WTC11 (cell line): Measurements from ENCODE around the gene RARA. TPM values are rescaled to one million over a fixed set of nuclear protein-coding genes. Genes with fewer than 3 reads are reported as not detected.

Experiments used
- ATAC-seq: fragments of 200-7000 bp; cut with Tn5 transposase; 2 replicates; pipeline ENCODE4 v1.10.0; 2021; ENCODE audit warnings: mild to moderate bottlenecking, moderate library complexity
- CTCF ChIA-PET: fragments of 300-600 bp; sonication (Branson Sonifier 250); formaldehyde crosslinking; loops from one replicate; lab custom pipeline; 2021; ENCODE audit warnings: antibody characterized with exemption; lab: Charles Lee
- POLR2A ChIA-PET: fragments of 350-600 bp; sonication (Branson Sonifier 250); formaldehyde crosslinking; loops from one replicate; lab custom pipeline; 2021; ENCODE audit warnings: antibody characterized with exemption; lab: Charles Lee
- DNase-seq: peaks from one replicate; pipeline ENCODE4 v3.0.0; 2021; ENCODE audit warnings: low spot score
- H3K27ac Mint-ChIP-seq: 2 replicates; pipeline ENCODE4 v1.8.0; 2021; ENCODE audit warnings: mixed read lengths
- H3K27me3 Mint-ChIP-seq: 2 replicates; pipeline ENCODE4 v1.8.0; 2021; ENCODE audit warnings: low read depth, mild to moderate bottlenecking, moderate library complexity, mixed read lengths
- H3K36me3 Mint-ChIP-seq: 2 replicates; pipeline ENCODE4 v1.8.0; 2021; ENCODE audit warnings: mixed read lengths
- H3K4me1 Mint-ChIP-seq: 2 replicates; pipeline ENCODE4 v1.8.0; 2022; ENCODE audit warnings: mixed read lengths
- H3K4me3 Mint-ChIP-seq: 2 replicates; pipeline ENCODE4 v1.8.0; 2021; ENCODE audit warnings: mild to moderate bottlenecking, moderate library complexity, mixed read lengths
- H3K9me3 Mint-ChIP-seq: 2 replicates; pipeline ENCODE4 v1.8.0; 2021; ENCODE audit warnings: mixed read lengths
- ARID4B ChIP-seq: sonication (generic); formaldehyde crosslinking; IDR thresholded peaks from 2 replicates; pipeline ENCODE4 v1.8.0; 2023; ENCODE audit warnings: missing genetic modification reagents, mild to moderate bottlenecking, borderline replicate concordance
- ATF3 ChIP-seq: sonication (generic); formaldehyde crosslinking; conservative IDR thresholded peaks from 2 replicates; pipeline ENCODE4 v1.8.1; 2022; ENCODE audit warnings: mild to moderate bottlenecking, missing genetic modification reagents
- CDX4 ChIP-seq: fragments of 250-450 bp; sonication (Bioruptor Pico); IDR thresholded peaks from 2 replicates; pipeline ENCODE4 v1.9.0; 2021; ENCODE audit warnings: moderate library complexity, mild to moderate bottlenecking, inconsistent platforms, borderline replicate concordance
- FOXJ3 ChIP-seq: sonication (generic); formaldehyde crosslinking; IDR thresholded peaks from 2 replicates; pipeline ENCODE4 v1.9.0; 2021; ENCODE audit warnings: missing genetic modification reagents, mild to moderate bottlenecking, borderline replicate concordance
- NR1H2 ChIP-seq: sonication (generic); formaldehyde crosslinking; IDR thresholded peaks from 2 replicates; pipeline ENCODE4 v1.9.0; 2021; ENCODE audit warnings: mild to moderate bottlenecking, moderate library complexity, missing genetic modification reagents
- NR2C2 ChIP-seq: sonication (generic); formaldehyde crosslinking; IDR thresholded peaks from 2 replicates; pipeline ENCODE4 v1.8.0; 2022; ENCODE audit warnings: mild to moderate bottlenecking, missing genetic modification reagents
- NR3C1 ChIP-seq: sonication (generic); formaldehyde crosslinking; conservative IDR thresholded peaks from 2 replicates; pipeline ENCODE4 v1.8.1; 2023; ENCODE audit warnings: low read depth, mild to moderate bottlenecking, missing genetic modification reagents
- RELA ChIP-seq: sonication (generic); formaldehyde crosslinking; IDR thresholded peaks from 2 replicates; pipeline ENCODE4 v1.8.1; 2022; ENCODE audit warnings: missing genetic modification reagents, mild to moderate bottlenecking, borderline replicate concordance
- RORB ChIP-seq: fragments of 250-450 bp; sonication (Bioruptor Pico); IDR thresholded peaks from 2 replicates; pipeline ENCODE4 v1.9.0; 2021; ENCODE audit warnings: mild to moderate bottlenecking
- SMAD3 ChIP-seq: sonication (generic); formaldehyde crosslinking; IDR thresholded peaks from 2 replicates; pipeline ENCODE4 v1.8.0; 2022; ENCODE audit warnings: missing genetic modification reagents, mild to moderate bottlenecking, borderline replicate concordance
- SMAD4 ChIP-seq: sonication (generic); formaldehyde crosslinking; IDR thresholded peaks from 2 replicates; pipeline ENCODE4 v1.8.0; 2022; ENCODE audit warnings: mild to moderate bottlenecking, missing genetic modification reagents
- SOX15 ChIP-seq: fragments of 250-450 bp; sonication (Bioruptor Pico); IDR thresholded peaks from 2 replicates; pipeline ENCODE4 v1.9.0; 2021; ENCODE audit warnings: mild to moderate bottlenecking
- TEAD1 ChIP-seq: sonication (generic); formaldehyde crosslinking; IDR thresholded peaks from 2 replicates; pipeline ENCODE4 v1.8.0; 2022; ENCODE audit warnings: mild to moderate bottlenecking, missing genetic modification reagents
- TEAD4 ChIP-seq: sonication (generic); formaldehyde crosslinking; IDR thresholded peaks from 2 replicates; pipeline ENCODE4 v1.8.0; 2022; ENCODE audit warnings: mild to moderate bottlenecking, missing genetic modification reagents
- total RNA-seq: library from RNA; stranded (reverse); gene quantifications from 3 replicates; pipeline ENCODE4 v1.2.3, GENCODE V29; 2021
- TF ChIP-seq, protein P1 (sequence below): fragments of 250-450 bp; sonication (Bioruptor Pico); IDR thresholded peaks from 2 replicates; pipeline ENCODE4 v1.8.0; 2021; ENCODE audit warnings: mild to moderate bottlenecking
- TF ChIP-seq, protein P2 (sequence below): sonication (generic); formaldehyde crosslinking; IDR thresholded peaks from 2 replicates; pipeline ENCODE4 v1.8.1; 2023; ENCODE audit warnings: mild to moderate bottlenecking, missing genetic modification reagents, borderline replicate concordance

RARA gene
- total RNA-seq, 1 experiment from 2014 or later, result 20.7 TPM

DNA sequence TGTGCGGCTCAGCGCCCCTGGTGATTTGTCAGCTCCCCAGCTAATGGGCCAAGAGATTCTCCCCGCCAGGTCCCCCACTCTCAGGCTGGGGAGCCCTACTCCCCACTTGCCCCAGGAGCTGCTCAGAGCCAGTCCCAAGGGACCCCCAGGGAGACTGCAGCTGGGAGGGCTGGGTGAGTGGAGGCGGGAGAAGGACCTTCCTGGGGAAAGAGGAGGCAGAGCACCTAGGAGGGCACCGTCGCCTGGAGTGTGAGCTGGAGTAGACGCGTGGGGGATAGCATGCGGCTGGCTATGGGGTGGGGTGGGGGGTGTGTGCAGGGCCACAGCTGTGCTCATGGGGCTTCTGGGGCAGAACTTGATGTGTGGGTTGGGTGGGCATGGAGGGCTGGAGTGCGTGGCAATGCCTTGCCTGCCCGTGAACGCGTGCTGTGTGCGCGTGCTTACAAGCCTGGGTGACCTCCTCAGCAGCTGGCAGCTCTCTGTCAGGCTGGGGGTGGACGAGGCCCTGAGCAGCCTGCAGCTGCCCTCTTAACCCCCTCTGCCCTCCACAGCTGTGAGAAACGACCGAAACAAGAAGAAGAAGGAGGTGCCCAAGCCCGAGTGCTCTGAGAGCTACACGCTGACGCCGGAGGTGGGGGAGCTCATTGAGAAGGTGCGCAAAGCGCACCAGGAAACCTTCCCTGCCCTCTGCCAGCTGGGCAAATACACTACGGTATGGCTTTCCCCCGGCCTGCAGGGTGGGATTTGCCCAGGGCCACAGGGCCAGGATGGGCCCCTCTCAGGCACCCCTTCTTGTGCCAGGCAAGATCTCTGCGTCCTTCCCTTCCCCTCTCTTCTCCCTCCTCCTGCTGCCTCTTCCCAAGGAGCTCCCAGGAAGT, 42.6 kb downstream of the RARA start:
- Mint-ChIP-seq H3K27me3 (peaks cover 27% of the 10 kb centered on the region), H3K4me3 (no peak overlapping the region), H3K36me3 (peaks cover 18% of the 10 kb centered on the region), H3K27ac (no peak overlapping the region), H3K4me1 (peaks cover 75% of the 10 kb centered on the region), H3K9me3 (no peaks in the 10 kb centered on the region)
- CTCF ChIA-PET, result interaction anchor here (1.0 to 6.2 kb wide), 13 partner anchors 11 to 268 kb away, joined by 3 to 259 read pairs (median 6); partner anchors contain the start of genes CDC6, GJD3, RARA and WIPF2
- TF ChIP-seq TEAD4, result no peak
- POLR2A ChIA-PET, result interaction anchor here (0.6 to 1.1 kb wide), 2 partner anchors 29 to 49 kb away, joined by 3 read pairs; no protein-coding TSS in a partner anchor
- DNase-seq (no peak), ATAC-seq (no peak)

DNA sequence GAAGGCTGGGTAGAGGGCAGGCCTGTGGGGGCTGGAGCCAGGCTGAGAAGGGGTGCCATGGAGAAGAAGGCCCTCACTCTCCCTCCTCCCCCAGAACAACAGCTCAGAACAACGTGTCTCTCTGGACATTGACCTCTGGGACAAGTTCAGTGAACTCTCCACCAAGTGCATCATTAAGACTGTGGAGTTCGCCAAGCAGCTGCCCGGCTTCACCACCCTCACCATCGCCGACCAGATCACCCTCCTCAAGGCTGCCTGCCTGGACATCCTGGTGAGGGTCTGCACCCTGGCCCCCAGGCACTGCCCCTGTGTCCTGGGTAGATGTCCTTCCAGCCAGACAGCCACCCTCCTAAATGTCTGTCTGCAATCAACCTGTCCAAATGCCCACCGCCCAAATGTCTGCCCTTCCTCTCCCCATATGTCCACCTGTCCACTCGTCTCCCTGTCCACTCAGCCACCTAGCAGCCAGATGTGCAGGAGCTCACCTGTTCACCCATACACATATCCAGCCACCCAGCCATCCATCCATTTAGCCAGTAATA, 43.3 kb downstream of the RARA start:
- peaks cover 18% of the 10 kb centered on the region for H3K36me3 Mint-ChIP-seq
- ATAC-seq (no peak), DNase-seq (no peak)
- POLR2A ChIA-PET, result no interaction called here
- TF ChIP-seq TEAD4, result no peak
- no peak for TF ChIP-seq RELA
- no peak for TF ChIP-seq TEAD1
- no peak for TF ChIP-seq SMAD3 (CRISPR knock-in tag)
- TF ChIP-seq, protein P1, sequence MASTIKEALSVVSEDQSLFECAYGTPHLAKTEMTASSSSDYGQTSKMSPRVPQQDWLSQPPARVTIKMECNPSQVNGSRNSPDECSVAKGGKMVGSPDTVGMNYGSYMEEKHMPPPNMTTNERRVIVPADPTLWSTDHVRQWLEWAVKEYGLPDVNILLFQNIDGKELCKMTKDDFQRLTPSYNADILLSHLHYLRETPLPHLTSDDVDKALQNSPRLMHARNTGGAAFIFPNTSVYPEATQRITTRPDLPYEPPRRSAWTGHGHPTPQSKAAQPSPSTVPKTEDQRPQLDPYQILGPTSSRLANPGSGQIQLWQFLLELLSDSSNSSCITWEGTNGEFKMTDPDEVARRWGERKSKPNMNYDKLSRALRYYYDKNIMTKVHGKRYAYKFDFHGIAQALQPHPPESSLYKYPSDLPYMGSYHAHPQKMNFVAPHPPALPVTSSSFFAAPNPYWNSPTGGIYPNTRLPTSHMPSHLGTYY (CRISPR knock-in tag), result no peak
- no peak for TF ChIP-seq NR2C2 (CRISPR knock-in tag)
- TF ChIP-seq ARID4B (CRISPR knock-in tag), result no peak
- TF ChIP-seq RORB (CRISPR knock-in tag), result no peak
- no peak for TF ChIP-seq SMAD4
- no peak for TF ChIP-seq SOX15
- TF ChIP-seq, protein P2, sequence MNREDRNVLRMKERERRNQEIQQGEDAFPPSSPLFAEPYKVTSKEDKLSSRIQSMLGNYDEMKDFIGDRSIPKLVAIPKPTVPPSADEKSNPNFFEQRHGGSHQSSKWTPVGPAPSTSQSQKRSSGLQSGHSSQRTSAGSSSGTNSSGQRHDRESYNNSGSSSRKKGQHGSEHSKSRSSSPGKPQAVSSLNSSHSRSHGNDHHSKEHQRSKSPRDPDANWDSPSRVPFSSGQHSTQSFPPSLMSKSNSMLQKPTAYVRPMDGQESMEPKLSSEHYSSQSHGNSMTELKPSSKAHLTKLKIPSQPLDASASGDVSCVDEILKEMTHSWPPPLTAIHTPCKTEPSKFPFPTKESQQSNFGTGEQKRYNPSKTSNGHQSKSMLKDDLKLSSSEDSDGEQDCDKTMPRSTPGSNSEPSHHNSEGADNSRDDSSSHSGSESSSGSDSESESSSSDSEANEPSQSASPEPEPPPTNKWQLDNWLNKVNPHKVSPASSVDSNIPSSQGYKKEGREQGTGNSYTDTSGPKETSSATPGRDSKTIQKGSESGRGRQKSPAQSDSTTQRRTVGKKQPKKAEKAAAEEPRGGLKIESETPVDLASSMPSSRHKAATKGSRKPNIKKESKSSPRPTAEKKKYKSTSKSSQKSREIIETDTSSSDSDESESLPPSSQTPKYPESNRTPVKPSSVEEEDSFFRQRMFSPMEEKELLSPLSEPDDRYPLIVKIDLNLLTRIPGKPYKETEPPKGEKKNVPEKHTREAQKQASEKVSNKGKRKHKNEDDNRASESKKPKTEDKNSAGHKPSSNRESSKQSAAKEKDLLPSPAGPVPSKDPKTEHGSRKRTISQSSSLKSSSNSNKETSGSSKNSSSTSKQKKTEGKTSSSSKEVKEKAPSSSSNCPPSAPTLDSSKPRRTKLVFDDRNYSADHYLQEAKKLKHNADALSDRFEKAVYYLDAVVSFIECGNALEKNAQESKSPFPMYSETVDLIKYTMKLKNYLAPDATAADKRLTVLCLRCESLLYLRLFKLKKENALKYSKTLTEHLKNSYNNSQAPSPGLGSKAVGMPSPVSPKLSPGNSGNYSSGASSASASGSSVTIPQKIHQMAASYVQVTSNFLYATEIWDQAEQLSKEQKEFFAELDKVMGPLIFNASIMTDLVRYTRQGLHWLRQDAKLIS (CRISPR knock-in tag), result no peak
- TF ChIP-seq NR1H2 (CRISPR knock-in tag), result no peak
- no peak for TF ChIP-seq CDX4 (CRISPR knock-in tag)
- TF ChIP-seq FOXJ3 (CRISPR knock-in tag), result no peak
- TF ChIP-seq NR3C1 (CRISPR knock-in tag), result no peak
- TF ChIP-seq ATF3 (CRISPR knock-in tag), result no peak
- H3K27me3 Mint-ChIP-seq, result peaks cover 27% of the 10 kb centered on the region
- no peaks in the 10 kb centered on the region for H3K9me3 Mint-ChIP-seq
- CTCF ChIA-PET, result interaction anchor here (0.6 to 6.2 kb wide), 9 partner anchors 12 to 181 kb away, joined by 3 to 259 read pairs (median 3); partner anchors contain the start of genes CDC6, GJD3, RARA and WIPF2
- H3K4me1 Mint-ChIP-seq, result peaks cover 68% of the 10 kb centered on the region
- H3K4me3 Mint-ChIP-seq, result no peak overlapping the region; the same call in 1 of the 2 replicates
- no peak overlapping the region for H3K27ac Mint-ChIP-seq
